KMS-11 (cell line): ENCODE measurements around the gene SPATA24.

Experiments
- H2AFZ ChIP-seq: fragments of 200-600 bp; sonication (generic); 2 replicates; pipeline ENCODE4 v1.6.1; 2016; ENCODE audit warnings: antibody characterized with exemption, mixed run types, low read depth
- H3K27ac ChIP-seq: fragments of 200-600 bp; sonication (generic); 2 replicates; pipeline ENCODE4 v1.6.1; 2016; ENCODE audit warnings: mild to moderate bottlenecking, mixed run types
- H3K27me3 ChIP-seq: fragments of 200-600 bp; sonication (generic); 2 replicates; pipeline ENCODE4 v1.6.1; 2017; ENCODE audit warnings: mild to moderate bottlenecking, low read depth, mixed run types, moderate library complexity; ENCODE audit not compliant: insufficient read depth
- H3K36me3 ChIP-seq: fragments of 200-600 bp; sonication (generic); 2 replicates; pipeline ENCODE4 v1.6.1; 2017; ENCODE audit warnings: mild to moderate bottlenecking, mixed run types; ENCODE audit not compliant: insufficient read depth
- H3K4me1 ChIP-seq: fragments of 200-600 bp; sonication (generic); 2 replicates; pipeline ENCODE4 v1.6.1; 2016; ENCODE audit warnings: mild to moderate bottlenecking, low read depth, mixed run types; ENCODE audit not compliant: poor library complexity, severe bottlenecking
- H3K4me2 ChIP-seq: fragments of 200-600 bp; sonication (generic); 2 replicates; pipeline ENCODE4 v1.7.0; 2016; ENCODE audit warnings: mild to moderate bottlenecking, mixed run types
- H3K4me3 ChIP-seq: fragments of 200-600 bp; sonication (generic); IDR thresholded peaks from 2 replicates; pipeline ENCODE4 v1.6.1; 2017; ENCODE audit warnings: low read depth, low read length, mixed read lengths; ENCODE audit not compliant: insufficient read depth
- H3K79me2 ChIP-seq: fragments of 200-600 bp; sonication (generic); 2 replicates; pipeline ENCODE4 v1.6.1; 2016; ENCODE audit warnings: low read depth, mixed run types; ENCODE audit not compliant: insufficient read depth
- H3K9ac ChIP-seq: fragments of 200-600 bp; sonication (generic); 2 replicates; pipeline ENCODE4 v1.6.1; 2016; ENCODE audit warnings: mild to moderate bottlenecking, mixed run types
- H4K20me1 ChIP-seq: fragments of 200-600 bp; sonication (generic); 2 replicates; pipeline ENCODE4 v1.6.1; 2016; ENCODE audit warnings: mild to moderate bottlenecking, mixed run types; ENCODE audit not compliant: insufficient read depth
- CTCF ChIP-seq: fragments of 200-600 bp; sonication (generic); conservative IDR thresholded peaks from 2 replicates; pipeline ENCODE4 v1.6.1; 2017; ENCODE audit warnings: low read depth, mild to moderate bottlenecking, antibody characterized with exemption, low read length, moderate library complexity, mixed read lengths

Gene SPATA24

GRCh38 chr5:139364466-139364865 is 39.4 kb downstream of the SPATA24 start:
- Histone ChIP-seq H4K20me1 (no peaks in the 10 kb centered on the region), H3K4me2 (no peak overlapping the region), H3K27me3 (no peaks in the 10 kb centered on the region), H3K4me1 (peaks cover 3% of the 10 kb centered on the region), H3K79me2 (peaks cover 12% of the 10 kb centered on the region; the same call in 1 of the 2 replicates), H3K36me3 (peaks cover 3% of the 10 kb centered on the region; the same call in 1 of the 2 replicates), H3K9ac (no peak overlapping the region), H3K27ac (no peak overlapping the region), H3K4me3 (no peak overlapping the region), H2AFZ (no peak overlapping the region)
- no peak for TF ChIP-seq CTCF

- H3K36me3 ChIP-seq = peaks cover 3% of the 10 kb centered on the region; the same call in 1 of the 2 replicates
- peaks cover 15% of the 10 kb centered on the region; the same call in 1 of the 2 replicates for H3K79me2 ChIP-seq
- H3K4me3 ChIP-seq = no peak overlapping the region
- no peak overlapping the region for H3K9ac ChIP-seq
- no peak for TF ChIP-seq CTCF
- H3K4me1 ChIP-seq = peaks cover 3% of the 10 kb centered on the region
- H4K20me1 ChIP-seq = no peaks in the 10 kb centered on the region
- H3K4me2 ChIP-seq = no peak overlapping the region
- H3K27ac ChIP-seq = no peak overlapping the region
- no peaks in the 10 kb centered on the region for H3K27me3 ChIP-seq
- no peak overlapping the region for H2AFZ ChIP-seq
Observed at GRCh38 chr5:139363937-139364336, 40.0 kb downstream of the SPATA24 start.

GRCh38 chr5:139361835-139362429 is 42.0 kb downstream of the SPATA24 start:
- H3K4me3 ChIP-seq = no peak overlapping the region
- H3K9ac ChIP-seq = no peak overlapping the region
- H3K79me2 ChIP-seq = peaks cover 35% of the 10 kb centered on the region; the same call in 1 of the 2 replicates
- H3K27ac ChIP-seq = no peak overlapping the region
- H3K4me2 ChIP-seq = no peak overlapping the region
- H3K36me3 ChIP-seq = peaks cover under 1% of the 10 kb centered on the region; the same call in 1 of the 2 replicates
- H3K4me1 ChIP-seq = no peaks in the 10 kb centered on the region
- no peak for TF ChIP-seq CTCF
- no peak overlapping the region for H2AFZ ChIP-seq
- H3K27me3 ChIP-seq = no peaks in the 10 kb centered on the region
- H4K20me1 ChIP-seq = no peaks in the 10 kb centered on the region

GRCh38 chr5:139360384-139360783 is 43.5 kb downstream of the SPATA24 start:
- Histone ChIP-seq H3K27ac (no peak overlapping the region), H3K4me2 (no peak overlapping the region), H4K20me1 (no peaks in the 10 kb centered on the region), H2AFZ (no peak overlapping the region), H3K79me2 (peaks cover 50% of the 10 kb centered on the region), H3K4me1 (no peaks in the 10 kb centered on the region), H3K9ac (no peak overlapping the region), H3K36me3 (no peaks in the 10 kb centered on the region; the same call in 1 of the 2 replicates), H3K27me3 (no peaks in the 10 kb centered on the region), H3K4me3 (no peak overlapping the region)
- TF ChIP-seq CTCF = no peak
